GM13977 (cell line): ENCODE data around the gene WASF3.

ENCODE experiments used
- DNase-seq: peaks from one replicate; pipeline ENCODE4 v3.0.0; 2012; ENCODE audit warnings: low spot score
- CTCF ChIP-seq: IDR thresholded peaks from 2 replicates; pipeline ENCODE4 v1.5.1; 2012; ENCODE audit warnings: mild to moderate bottlenecking, control low read depth; ENCODE audit not compliant: insufficient read depth; ENCODE audit errors: extremely low read depth, missing control alignments
- in situ Hi-C: fragments of 300-500 bp; cut with MboI; formaldehyde crosslinking; loops from one replicate; pipeline ENCODE4 v1.12.0; 2022; ENCODE audit warnings: low sequenced_read_pairs, low pct_unique_long_range_greater_than_20kb, mixed read lengths, inconsistent platforms; ENCODE audit not compliant: unreplicated experiment

Gene WASF3

GRCh38 chr13:26616126-26616525, 58.6 kb downstream of the WASF3 start:
- no peak for DNase-seq
- in situ Hi-C loops = no loop called here
- TF ChIP-seq CTCF = no peak

GRCh38 chr13:26618726-26619125, 61.2 kb downstream of the WASF3 start:
- no peak for DNase-seq
- TF ChIP-seq CTCF = no peak
- in situ Hi-C loops = no loop called here

- in situ Hi-C loops = no loop called here
- no peak for DNase-seq
- TF ChIP-seq CTCF = no peak
Measured at GRCh38 chr13:26619358-26619757, 61.9 kb downstream of the WASF3 start.

GRCh38 chr13:26621731-26622401, 64.4 kb downstream of the WASF3 start:
- in situ Hi-C loops = no loop called here
- no peak for TF ChIP-seq CTCF
- DNase-seq = no peak

GRCh38 chr13:26623125-26623524, 65.6 kb downstream of the WASF3 start:
- TF ChIP-seq CTCF = no peak
- in situ Hi-C loops = no loop called here

GRCh38 chr13:26624572-26624971, 67.1 kb downstream of the WASF3 start:
- in situ Hi-C loops = no loop called here
- no peak for DNase-seq
- no peak for TF ChIP-seq CTCF

More at GRCh38 chr13:26623125-26623524, 65.6 kb downstream of the WASF3 start:
- DNase-seq = no peak

- no peak for TF ChIP-seq CTCF
- no peak for DNase-seq
- in situ Hi-C loops = no loop called here
Measured at GRCh38 chr13:26626271-26626670, 68.8 kb downstream of the WASF3 start.
